Stimulated activated CD8-positive, alpha-beta memory T cell treated with anti-CD3 and anti-CD28 coated beads, Interleukin-12 subunit alpha, Interleukin-12 subunit beta, amount 100 ng/mL, for 4 hours (primary cell): ENCODE measurements around the gene ZNF335.
"Not testable (repeated sequence)": the region's sequence is repeated elsewhere in the genome, so short reads cannot be mapped to it uniquely, and the experiment has no call there.

Experiments used
- DNase-seq: peaks from one replicate; pipeline ENCODE4 v3.0.0-alpha.2; 2020; ENCODE audit warnings: low read depth

The ZNF335 gene

DNA sequence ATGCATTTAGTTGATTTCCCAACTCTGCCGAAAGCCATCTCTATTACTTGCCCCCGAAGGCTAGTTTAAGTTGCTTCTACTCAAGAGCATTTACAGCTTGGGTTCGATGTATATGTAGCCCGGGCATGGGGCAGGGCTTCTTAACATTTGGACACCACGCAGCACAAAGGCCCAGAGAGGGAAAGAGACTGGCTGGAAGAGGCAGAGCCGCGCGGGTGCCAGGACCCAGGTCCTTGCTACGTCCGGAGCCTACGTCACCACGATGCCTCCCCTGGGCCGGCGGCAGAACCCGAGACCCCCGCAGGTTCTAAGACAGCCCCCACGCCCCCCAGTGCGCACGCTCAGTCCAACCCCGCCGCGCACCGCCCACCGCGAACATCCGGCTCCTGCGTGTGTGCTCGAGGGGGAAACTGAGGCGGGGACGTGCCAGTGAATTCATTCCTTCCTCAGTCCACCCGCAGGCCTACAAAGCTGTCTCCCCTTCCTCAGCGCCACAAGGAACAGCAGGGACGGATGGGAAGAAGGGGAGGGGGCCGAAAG, 37.9 kb downstream of the ZNF335 start:
- DNase-seq, result no peak

DNA sequence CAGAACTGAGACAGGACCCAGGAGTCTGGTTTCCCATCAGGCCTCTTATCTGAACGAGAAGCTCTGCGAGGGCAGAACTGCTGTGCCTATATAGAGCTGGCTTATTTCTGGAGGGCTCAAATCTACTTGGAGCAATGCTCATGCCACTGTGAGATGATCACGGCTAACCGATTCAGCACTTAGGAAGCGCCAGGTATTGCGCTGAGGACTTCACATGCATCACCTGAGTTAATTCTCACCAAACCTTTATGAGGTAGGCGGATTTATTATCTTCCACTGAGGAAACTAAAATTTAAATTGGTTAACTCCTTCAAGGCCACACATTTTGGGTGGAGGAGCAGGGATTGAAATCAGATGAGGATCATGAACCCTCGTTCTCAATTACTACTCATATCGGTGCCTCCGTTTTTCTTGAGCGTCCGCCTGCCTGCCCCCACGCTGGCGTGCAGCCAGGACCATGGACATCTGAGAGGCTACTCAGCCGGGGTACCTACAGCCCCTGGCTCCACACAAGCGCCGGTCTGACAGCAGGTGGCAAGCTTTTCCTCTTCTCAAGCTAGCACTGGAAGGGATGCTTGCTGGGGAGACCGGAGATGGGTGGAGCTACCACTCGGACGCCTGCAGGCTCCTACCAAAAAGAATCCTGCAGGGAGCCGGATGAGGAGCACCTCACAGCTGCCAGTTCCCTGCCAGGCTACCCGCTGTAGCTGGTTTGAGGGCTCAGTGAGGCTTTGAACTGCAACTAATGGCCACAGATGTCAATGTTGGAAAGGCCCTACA, 38.5 kb downstream of the ZNF335 start:
- no peak for DNase-seq

DNA sequence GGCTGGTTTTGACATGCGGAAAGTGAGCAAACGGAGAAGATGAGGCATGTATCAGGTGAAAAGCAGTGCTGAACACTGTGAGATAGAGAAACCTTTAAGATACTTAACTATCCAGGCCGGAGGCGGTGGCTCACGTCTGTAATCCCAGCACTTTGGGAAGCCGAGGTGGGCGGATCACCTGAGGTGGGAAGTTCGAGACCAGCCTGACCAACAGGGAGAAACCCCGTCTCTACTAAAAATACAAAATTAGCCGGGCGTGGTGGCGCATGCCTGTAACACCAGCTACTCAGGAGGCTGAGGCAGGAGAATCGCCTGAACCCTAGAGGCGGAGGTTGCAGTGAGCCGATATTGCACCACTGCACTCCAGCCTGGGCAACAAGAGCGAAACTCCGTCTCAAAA, 40.3 kb downstream of the ZNF335 start:
- DNase-seq, result not testable (repeated sequence)

- no peak for DNase-seq
Measured at GRCh38 chr20:45927071-45927878, 44.7 kb downstream of the ZNF335 start.

GRCh38 chr20:45926731-45927070, 45.3 kb downstream of the ZNF335 start:
- DNase-seq, result no peak

GRCh38 chr20:45925821-45926506, 46.0 kb downstream of the ZNF335 start:
- DNase-seq, result no peak

GRCh38 chr20:45924391-45925261, 47.4 kb downstream of the ZNF335 start:
- DNase-seq, result no peak

- no peak for DNase-seq
Measured at GRCh38 chr20:45921337-45922189, 50.4 kb downstream of the ZNF335 start.

DNA sequence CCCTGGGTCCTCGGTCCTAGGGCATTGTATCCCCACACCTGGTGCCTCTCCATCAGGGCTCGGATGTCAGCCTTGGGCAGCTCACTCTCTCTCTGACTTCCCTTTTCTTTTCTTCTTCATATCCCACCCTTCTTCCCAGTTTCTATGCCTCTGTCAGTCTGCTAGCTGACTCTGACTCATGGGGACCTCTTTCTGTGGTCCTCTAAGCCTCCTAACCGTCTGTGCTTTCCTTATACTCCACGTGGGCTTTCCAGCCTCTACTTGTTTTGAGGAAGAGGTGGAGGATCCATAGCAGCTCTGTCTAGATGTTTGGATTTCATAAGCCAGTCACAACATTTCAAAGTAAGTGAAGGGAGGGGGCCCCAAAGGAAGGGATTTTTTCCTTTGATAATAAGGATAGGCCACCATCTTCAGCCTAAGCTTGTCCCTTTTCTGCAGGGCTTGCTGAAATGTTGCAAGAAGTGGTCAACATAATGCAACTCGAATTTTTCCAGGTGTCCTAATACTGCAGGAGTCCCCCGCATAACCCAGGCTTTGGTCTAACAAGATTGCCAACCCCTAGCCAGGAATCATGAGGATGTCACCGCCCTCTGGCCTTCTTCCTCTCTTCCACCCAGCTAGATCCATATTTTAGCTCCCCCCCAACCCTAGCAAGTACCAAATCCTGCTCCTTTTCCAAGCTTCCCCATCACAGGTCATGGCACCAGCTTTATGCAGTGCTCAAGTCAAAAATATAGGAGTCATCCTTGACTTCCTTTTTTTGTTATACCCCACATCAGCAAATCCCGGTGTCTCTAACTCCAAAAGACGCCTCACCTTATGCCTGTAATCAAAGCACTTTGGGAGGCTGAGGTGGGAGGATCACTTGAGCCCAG, 51.3 kb downstream of the ZNF335 start:
- no peak for DNase-seq

DNA sequence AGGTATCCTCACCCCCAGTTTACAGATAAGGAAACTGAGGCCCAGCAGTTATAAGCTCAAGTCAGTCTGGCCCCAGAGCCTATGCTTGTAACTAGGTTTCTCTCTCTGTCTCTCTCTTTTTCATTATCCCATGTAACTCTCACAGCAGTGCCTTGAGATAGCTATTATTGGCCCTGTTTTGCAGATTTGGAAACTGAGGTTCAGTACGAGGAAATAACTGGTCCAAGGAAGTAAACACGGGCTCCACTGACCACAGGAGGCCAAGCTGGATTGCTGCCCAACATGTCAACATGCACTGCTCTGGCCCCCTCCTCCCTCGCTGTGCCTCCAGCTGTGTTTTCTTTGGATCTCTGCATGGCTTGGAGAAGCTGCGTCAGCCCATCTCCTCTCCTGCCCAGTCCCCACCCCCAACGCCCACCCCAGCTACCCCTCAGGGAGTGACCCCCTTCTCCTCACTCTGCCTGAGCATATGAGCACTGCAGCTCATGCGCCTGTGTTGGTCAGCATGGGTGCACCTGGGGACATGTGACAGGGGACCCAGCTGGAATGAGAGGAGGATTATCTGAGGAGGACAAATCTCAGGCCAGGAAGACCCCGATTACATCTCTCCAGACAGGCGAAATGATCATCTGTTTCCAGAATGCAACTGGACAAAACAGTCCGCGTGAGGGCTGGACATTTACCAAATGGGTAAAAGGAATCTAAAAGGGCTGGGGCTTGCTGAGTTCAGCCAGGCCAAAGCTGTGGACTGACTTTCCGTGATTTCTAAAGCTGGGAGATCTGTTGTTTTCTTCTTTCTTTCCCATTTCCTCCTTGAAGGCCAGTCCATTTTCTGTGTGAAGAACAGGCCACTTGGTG, 52.2 kb downstream of the ZNF335 start:
- no peak for DNase-seq

GRCh38 chr20:45918779-45919537, 53.0 kb downstream of the ZNF335 start:
- no peak for DNase-seq

GRCh38 chr20:45918182-45918737, 53.7 kb downstream of the ZNF335 start:
- DNase-seq, result no peak

DNA sequence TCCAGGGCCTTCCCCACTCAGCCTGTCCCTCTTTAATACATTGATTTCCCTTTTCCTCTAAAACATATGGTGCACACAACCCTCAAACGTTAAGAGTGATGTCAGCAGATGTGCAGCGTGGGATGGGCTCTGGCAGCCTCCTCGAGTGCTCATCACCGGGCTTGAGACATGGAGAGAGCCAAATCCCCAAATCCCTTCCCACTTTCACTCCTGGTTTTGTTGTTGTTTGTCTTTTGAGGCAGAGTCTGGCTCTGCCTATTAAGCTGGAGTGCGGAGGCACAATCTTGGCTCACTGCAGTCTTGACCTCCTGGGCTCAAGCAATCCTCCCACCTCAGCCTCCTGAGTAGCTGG, 54.2 kb downstream of the ZNF335 start:
- no peak for DNase-seq

DNA sequence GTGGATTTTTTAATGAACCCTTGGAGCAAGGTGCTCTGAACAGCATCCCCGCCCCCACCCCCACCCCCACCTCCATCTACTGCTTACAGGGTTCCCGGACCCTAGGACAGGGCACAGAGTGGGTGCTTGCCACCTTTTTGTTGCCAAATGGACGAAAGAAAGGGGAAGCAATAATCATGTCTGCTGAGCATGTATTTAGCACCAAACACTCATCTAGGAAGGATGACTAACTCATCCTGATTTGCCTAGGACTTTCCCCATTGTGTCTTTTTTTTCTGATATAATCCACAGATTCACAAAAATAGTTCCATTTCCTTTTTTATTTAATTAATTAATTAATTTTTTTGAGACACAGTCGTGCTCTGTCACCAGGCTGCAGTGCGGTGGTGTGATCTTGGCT, 58.9 kb downstream of the ZNF335 start:
- no peak for DNase-seq

DNA sequence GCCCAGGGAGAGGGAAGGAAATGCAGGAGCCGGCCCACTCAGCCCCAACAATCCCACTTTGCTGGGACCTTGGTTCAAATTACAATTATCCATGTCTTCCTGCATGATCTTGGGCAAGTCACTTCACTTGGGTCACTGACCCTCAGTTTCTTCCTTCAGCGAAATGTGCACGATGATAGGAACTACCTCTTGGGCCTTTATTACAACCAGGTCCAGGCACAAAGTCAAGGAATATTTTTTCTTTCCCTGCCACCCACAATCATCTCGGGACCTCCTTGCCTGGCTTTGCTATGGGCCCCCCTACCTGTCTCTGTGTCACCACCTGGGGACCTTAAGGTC, 59.7 kb downstream of the ZNF335 start:
- DNase-seq, result no peak

DNA sequence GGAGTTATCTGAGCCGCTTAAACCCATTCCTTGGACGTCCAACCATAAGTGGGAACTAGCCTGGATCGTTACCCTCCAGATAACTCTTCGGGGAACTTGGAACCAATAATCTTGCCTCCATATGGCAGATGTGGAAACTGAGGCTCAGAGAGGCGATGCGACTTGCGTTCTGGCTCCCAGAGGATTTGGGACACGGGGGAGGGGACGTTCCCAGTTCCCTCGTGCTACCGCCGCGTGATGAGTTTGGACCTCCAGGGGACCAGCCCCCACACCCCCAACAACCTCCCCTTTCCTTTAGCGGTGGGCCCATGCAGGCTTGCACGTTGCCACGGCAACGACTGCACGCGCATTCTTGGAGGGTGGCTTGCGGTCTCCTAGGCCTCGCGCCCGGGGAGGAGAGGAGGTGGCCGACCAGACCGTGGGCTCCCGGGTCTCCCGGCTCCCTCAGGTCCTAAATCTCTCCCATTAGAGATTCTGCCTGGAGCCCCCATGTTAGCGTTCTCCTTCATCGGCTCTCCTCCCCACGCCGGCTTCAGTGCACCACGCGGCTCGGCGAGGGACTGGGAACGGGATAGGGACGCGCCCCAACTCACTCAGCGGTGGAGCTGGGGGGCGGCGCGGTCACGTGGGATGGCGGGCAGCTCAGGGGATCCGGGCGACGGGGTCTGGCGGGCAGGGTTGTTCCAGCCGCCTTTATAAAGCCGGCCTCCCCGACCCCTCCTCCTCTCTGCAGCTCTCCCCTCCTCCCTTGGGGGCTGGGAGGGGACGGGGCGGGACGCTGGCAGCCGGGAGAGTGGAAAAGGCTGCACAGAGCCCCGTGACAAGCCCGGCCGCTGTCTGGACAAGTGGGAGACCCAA, 60.3 kb downstream of the ZNF335 start, which contains the start of gene PLTP:
PLTP (minus strand) TSS at position 670 of the 858 bp plus-strand sequence. CDS start 703 bp downstream, outside the sequence.
- no peak for DNase-seq
